ENCODE results near the gene CACNA1S.

CACNA1S gene

DNA sequence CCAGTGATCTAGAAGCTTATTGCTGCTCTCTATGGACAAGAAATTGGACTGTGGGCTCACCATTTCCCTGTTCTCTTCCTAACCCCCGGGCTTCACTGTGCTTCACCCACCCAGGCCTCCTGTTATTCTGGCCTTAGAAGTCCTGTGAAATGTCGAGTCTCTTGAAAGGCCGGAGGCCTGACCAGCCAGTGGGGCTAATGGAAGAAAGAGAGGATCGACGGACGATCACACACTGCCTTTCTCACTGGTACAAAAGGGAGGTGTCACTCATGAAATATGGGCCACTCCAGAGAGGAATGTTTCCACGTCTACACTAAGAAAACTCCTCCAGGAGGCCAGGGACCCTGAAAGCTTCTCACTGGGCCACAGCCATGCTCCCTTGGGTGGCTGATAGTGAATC, 36.1 kb downstream of the CACNA1S start:
- no peaks in the 10 kb centered on the region for H3K4me1 ChIP-seq (ENCODE audit: low read length)
- H4K20me1 ChIP-seq (ENCODE audit: insufficient read depth, low read length), result no peaks in the 10 kb centered on the region
- H3K9ac ChIP-seq (ENCODE audit: low read length), result no peak overlapping the region
- no peak overlapping the region for H3K4me3 ChIP-seq (ENCODE audit: low read length)
- no peaks in the 10 kb centered on the region for H3K36me3 ChIP-seq (replicated peaks; ENCODE audit: insufficient read depth, low read length)
- no peaks in the 10 kb centered on the region for H3K27me3 ChIP-seq (replicated peaks; ENCODE audit: insufficient read depth, low read length)
- no peaks in the 10 kb centered on the region for H3K9me3 ChIP-seq (replicated peaks; ENCODE audit: insufficient read depth, low read length)
- H3K79me2 ChIP-seq (ENCODE audit: low read length), result no peaks in the 10 kb centered on the region
- H3K4me2 ChIP-seq (ENCODE audit: low read depth, low read length), result no peak overlapping the region
- no peak overlapping the region for H3K27ac ChIP-seq (ENCODE audit: low read length)
- TF ChIP-seq EZH2phosphoT487 (IDR thresholded peaks at IDR 0.05; ENCODE audit: low read length) (no peak), EZH2 (optimal IDR thresholded peaks at IDR 0.05; ENCODE audit: low read depth, low read length) (no peak)
- TF ChIP-seq, protein P1, sequence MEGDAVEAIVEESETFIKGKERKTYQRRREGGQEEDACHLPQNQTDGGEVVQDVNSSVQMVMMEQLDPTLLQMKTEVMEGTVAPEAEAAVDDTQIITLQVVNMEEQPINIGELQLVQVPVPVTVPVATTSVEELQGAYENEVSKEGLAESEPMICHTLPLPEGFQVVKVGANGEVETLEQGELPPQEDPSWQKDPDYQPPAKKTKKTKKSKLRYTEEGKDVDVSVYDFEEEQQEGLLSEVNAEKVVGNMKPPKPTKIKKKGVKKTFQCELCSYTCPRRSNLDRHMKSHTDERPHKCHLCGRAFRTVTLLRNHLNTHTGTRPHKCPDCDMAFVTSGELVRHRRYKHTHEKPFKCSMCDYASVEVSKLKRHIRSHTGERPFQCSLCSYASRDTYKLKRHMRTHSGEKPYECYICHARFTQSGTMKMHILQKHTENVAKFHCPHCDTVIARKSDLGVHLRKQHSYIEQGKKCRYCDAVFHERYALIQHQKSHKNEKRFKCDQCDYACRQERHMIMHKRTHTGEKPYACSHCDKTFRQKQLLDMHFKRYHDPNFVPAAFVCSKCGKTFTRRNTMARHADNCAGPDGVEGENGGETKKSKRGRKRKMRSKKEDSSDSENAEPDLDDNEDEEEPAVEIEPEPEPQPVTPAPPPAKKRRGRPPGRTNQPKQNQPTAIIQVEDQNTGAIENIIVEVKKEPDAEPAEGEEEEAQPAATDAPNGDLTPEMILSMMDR (IDR thresholded peaks at IDR 0.05; ENCODE audit: low read length), result no peak
- H2AFZ ChIP-seq (ENCODE audit: low read length), result no peak overlapping the region
- no peaks in the 10 kb centered on the region for H3K9me2 ChIP-seq (replicated peaks; ENCODE audit: insufficient read depth, low read length)
- no peaks in the 10 kb centered on the region for H3F3A ChIP-seq (ENCODE audit: insufficient read depth, low read length)
- DNase-seq, result no peak

DNA sequence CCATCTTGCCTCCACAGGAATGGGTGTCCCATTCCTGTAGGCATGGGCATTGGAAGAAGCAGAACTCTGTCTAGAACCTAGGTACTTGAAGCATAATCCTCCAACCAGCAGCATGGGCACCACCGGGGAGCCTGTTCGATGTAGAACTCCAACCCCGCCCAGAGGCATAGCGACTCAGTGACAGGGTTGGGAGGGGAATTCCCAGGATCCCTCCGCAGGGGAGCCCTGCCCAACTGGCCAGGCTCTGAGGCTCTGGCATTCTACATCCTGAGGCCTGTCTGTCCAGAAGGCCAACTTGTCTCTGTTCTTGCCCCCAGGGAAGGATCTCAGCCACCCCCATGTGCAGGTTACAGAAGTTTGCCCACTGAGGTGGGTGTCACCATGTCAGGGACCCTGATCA, 38.2 kb downstream of the CACNA1S start:
- no peaks in the 10 kb centered on the region; the same call in 1 of the 2 replicates for H3K27me3 ChIP-seq (replicated peaks; ENCODE audit: insufficient read depth, low read length)
- no peak overlapping the region for H3K9ac ChIP-seq (ENCODE audit: low read length)
- H3F3A ChIP-seq (ENCODE audit: insufficient read depth, low read length), result no peaks in the 10 kb centered on the region
- no peak overlapping the region for H3K4me3 ChIP-seq (ENCODE audit: low read length)
- no peak overlapping the region for H3K4me2 ChIP-seq (ENCODE audit: low read depth, low read length)
- no peaks in the 10 kb centered on the region for H3K9me2 ChIP-seq (replicated peaks; ENCODE audit: insufficient read depth, low read length)
- no peaks in the 10 kb centered on the region for H3K79me2 ChIP-seq (ENCODE audit: low read length)
- no peak for TF ChIP-seq EZH2phosphoT487 (IDR thresholded peaks at IDR 0.05; ENCODE audit: low read length)
- TF ChIP-seq EZH2 (optimal IDR thresholded peaks at IDR 0.05; ENCODE audit: low read depth, low read length), result no peak
- TF ChIP-seq, protein P1 (IDR thresholded peaks at IDR 0.05; ENCODE audit: low read length), result no peak
- no peaks in the 10 kb centered on the region for H4K20me1 ChIP-seq (ENCODE audit: insufficient read depth, low read length)
- no peak for DNase-seq
- no peaks in the 10 kb centered on the region for H3K9me3 ChIP-seq (replicated peaks; ENCODE audit: insufficient read depth, low read length)
- no peaks in the 10 kb centered on the region for H3K4me1 ChIP-seq (ENCODE audit: low read length)
- no peak overlapping the region for H2AFZ ChIP-seq (ENCODE audit: low read length)
- H3K36me3 ChIP-seq (replicated peaks; ENCODE audit: insufficient read depth, low read length), result no peaks in the 10 kb centered on the region
- H3K27ac ChIP-seq (ENCODE audit: low read length), result no peak overlapping the region

DNA sequence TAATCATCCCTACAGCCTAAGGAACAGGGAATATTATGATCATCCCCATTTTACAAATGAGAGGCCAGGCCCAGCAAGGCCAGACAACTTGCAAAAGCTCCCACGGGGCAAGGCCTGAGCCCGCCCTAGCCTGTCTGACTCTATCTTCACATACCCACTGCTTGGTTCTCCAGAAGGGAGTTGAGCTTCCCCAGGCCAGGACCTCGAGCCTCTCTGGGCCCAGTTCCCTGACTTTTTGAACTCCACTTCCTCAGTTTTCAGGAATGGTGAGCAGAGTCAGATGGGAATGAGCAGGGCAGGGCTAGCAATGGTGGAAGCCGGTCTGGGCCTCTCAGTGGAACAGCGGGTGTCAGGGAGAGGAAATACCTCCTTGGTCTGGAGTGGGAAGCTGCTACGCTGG, 39.3 kb downstream of the CACNA1S start:
- Histone ChIP-seq H2AFZ (ENCODE audit: low read length) (no peak overlapping the region), H3K4me3 (ENCODE audit: low read length) (no peak overlapping the region), H3K36me3 (replicated peaks; ENCODE audit: insufficient read depth, low read length) (no peaks in the 10 kb centered on the region), H3K4me2 (ENCODE audit: low read depth, low read length) (no peak overlapping the region), H3K9ac (ENCODE audit: low read length) (no peak overlapping the region), H3K9me3 (replicated peaks; ENCODE audit: insufficient read depth, low read length) (no peaks in the 10 kb centered on the region), H3K4me1 (ENCODE audit: low read length) (no peaks in the 10 kb centered on the region), H3K9me2 (replicated peaks; ENCODE audit: insufficient read depth, low read length) (no peaks in the 10 kb centered on the region), H3F3A (ENCODE audit: insufficient read depth, low read length) (no peaks in the 10 kb centered on the region), H4K20me1 (ENCODE audit: insufficient read depth, low read length) (no peaks in the 10 kb centered on the region), H3K79me2 (ENCODE audit: low read length) (no peaks in the 10 kb centered on the region), H3K27me3 (replicated peaks; ENCODE audit: insufficient read depth, low read length) (no peaks in the 10 kb centered on the region; the same call in 1 of the 2 replicates), H3K27ac (ENCODE audit: low read length) (no peak overlapping the region)
- DNase-seq, result no peak
- TF ChIP-seq EZH2phosphoT487 (IDR thresholded peaks at IDR 0.05; ENCODE audit: low read length), result no peak
- TF ChIP-seq EZH2 (optimal IDR thresholded peaks at IDR 0.05; ENCODE audit: low read depth, low read length), result no peak
- TF ChIP-seq, protein P1 (IDR thresholded peaks at IDR 0.05; ENCODE audit: low read length), result no peak

All from MM.1S (cell line).